ENCODE measurements around the gene THSD4.

GRCh38 chr15:71545923-71546322 is 430.7 kb downstream of the THSD4 start:
- TF ChIP-seq ZNF274 (IDR thresholded peaks at IDR 0.05; ENCODE audit: low read depth, low read length) = no peak
- TF ChIP-seq YY1 (IDR thresholded peaks at IDR 0.05; ENCODE audit: insufficient read depth, insufficient read length) = no peak
- TF ChIP-seq SUZ12 (IDR thresholded peaks at IDR 0.05; ENCODE audit: extremely low read depth, insufficient read depth, insufficient read length) = no peak

All from NT2/D1 (cell line).